ENCODE measurements around the gene SLC24A3. TPM values are rescaled to one million over a fixed set of nuclear protein-coding genes. Genes with fewer than 3 reads are reported as not detected.

Gene SLC24A3
- total and polyA plus RNA-seq, 4 experiments from 2014 or later, result not detected

DNA sequence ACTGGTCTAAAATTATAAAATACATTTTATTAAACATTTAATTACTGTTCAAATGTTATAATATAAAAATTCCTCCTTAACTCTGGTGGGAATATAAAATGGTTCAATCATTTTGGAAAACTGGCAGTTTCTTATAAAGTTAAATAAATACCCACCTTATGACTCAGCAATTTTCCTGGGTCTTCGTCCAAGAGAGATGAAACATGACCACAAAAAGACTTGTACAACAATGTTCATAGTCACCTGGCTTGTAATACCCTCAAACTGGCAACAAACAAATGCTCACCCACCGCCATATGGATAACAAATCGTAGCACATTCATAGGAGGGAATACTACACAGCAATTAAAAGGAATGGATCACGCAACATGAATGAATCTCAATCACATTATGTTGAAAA, 479.7 kb downstream of the SLC24A3 start:
- intact Hi-C loops (cut with micrococcal nuclease), result loop anchor here (5.0 kb wide), 1 partner anchor 1815 kb away; no protein-coding TSS in a partner anchor
- Mint-ChIP-seq H3K9me3 (peaks cover 0 to 1% (median 0%) of the 10 kb centered on the region in 8 donors), H3K27me3 (peaks cover 6 to 16% of the 10 kb centered on the region in 2 donors), H3K4me3 (no peak overlapping the region), H3K27ac (no peak overlapping the region), H3K4me1 (peaks cover 0 to 5% (median 2%) of the 10 kb centered on the region in 4 donors), H3K36me3 (no peaks in the 10 kb centered on the region)
- H3K27me3 ChIP-seq (ENCODE audit: insufficient read depth, low read length), result no peaks in the 10 kb centered on the region
- no peaks in the 10 kb centered on the region for H3K9me3 ChIP-seq (ENCODE audit: control insufficient read depth in 1 of 2, low read length in 2 of 2)
- H3K4me1 ChIP-seq (ENCODE audit: insufficient read depth, low read length), result no peaks in the 10 kb centered on the region
- H3K27ac ChIP-seq (ENCODE audit: low read depth, low read length), result no peak overlapping the region
- DNase-seq, result no peak
- H3K4me3 ChIP-seq (ENCODE audit: low read length in 2 of 2), result no peak overlapping the region
- no peaks in the 10 kb centered on the region for H3K36me3 ChIP-seq (ENCODE audit: insufficient read depth, low read length)
- CTCF ChIA-PET (ENCODE audit: partially characterized antibody), result interaction anchor here (1.0 to 5.8 kb wide), 4 partner anchors 9 to 302 kb away, joined by 5 to 40 read pairs (median 10); no protein-coding TSS in a partner anchor
- POLR2A ChIA-PET (ENCODE audit: partially characterized antibody), result no interaction called here

DNA sequence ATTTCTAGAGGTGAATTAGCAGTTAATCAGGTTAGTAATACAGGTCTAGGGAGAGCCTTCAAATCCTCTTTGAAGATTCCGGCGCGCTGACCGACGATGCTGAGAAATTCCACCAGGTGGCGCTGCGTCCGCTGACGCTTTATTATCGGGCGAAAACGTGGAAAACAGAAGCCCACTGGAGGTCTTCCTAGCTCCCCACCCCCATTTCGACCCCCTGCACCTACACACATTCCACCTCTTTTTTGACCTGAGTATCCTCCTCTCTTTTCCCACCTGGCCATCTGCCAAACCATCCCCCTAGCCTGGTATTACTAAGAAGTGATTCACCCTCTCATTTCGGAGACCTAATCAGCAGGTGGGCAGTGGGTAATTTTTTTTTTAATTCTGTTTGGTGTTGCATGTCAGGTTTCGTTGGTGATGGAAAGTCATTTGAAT, 480.3 kb downstream of the SLC24A3 start:
- intact Hi-C loops (cut with micrococcal nuclease), result loop anchor here (5.0 kb wide), 1 partner anchor 1815 kb away; no protein-coding TSS in a partner anchor
- peaks cover 0 to 2% (median 0%) of the 10 kb centered on the region in 8 donors for H3K9me3 Mint-ChIP-seq
- DNase-seq, result peak in 4 of 5 donors; percentile 10 to 15 (median 12)
- Histone ChIP-seq H3K27me3 (ENCODE audit: insufficient read depth, low read length) (no peaks in the 10 kb centered on the region), H3K27ac (ENCODE audit: low read depth, low read length) (no peak overlapping the region), H3K4me1 (ENCODE audit: insufficient read depth, low read length) (no peaks in the 10 kb centered on the region), H3K4me3 (ENCODE audit: low read length in 2 of 2) (no peak overlapping the region), H3K36me3 (ENCODE audit: insufficient read depth, low read length) (no peaks in the 10 kb centered on the region), H3K9me3 (ENCODE audit: control insufficient read depth in 1 of 2, low read length in 2 of 2) (no peaks in the 10 kb centered on the region)
- H3K4me1 Mint-ChIP-seq, result peaks cover 0 to 5% (median 2%) of the 10 kb centered on the region in 4 donors
- H3K27ac Mint-ChIP-seq, result no peak overlapping the region
- ChIA-PET POLR2A (ENCODE audit: partially characterized antibody) (no interaction called here), CTCF (ENCODE audit: partially characterized antibody) (interaction anchor here (0.7 to 5.8 kb wide), 8 partner anchors 9 to 1279 kb away, joined by 3 to 40 read pairs (median 5); no protein-coding TSS in a partner anchor)
- H3K4me3 Mint-ChIP-seq, result peak overlapping the region in 1 of 8 donors; percentile 15
- H3K36me3 Mint-ChIP-seq, result no peaks in the 10 kb centered on the region
- H3K27me3 Mint-ChIP-seq, result peaks cover 6 to 18% of the 10 kb centered on the region in 2 donors

DNA sequence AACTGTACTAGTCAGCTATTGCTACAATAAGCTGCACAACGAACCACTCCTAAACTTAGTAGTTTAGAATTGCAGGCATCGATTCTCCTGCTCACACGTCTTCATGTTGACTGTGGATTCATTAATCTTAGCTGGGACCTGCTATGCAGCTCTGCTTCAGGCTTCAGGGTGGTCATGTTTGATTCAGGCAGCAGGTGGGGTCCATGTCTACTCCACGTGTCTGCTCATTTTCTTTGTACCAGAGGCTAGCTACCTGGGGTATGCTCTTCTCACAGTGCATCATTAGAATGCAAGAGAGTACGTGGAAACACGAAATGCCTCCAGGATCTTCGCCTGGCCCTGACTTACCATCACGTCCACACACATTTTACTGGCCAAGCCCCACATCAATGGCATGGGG, 481.1 kb downstream of the SLC24A3 start:
- CTCF ChIA-PET (ENCODE audit: partially characterized antibody), result interaction anchor here (0.7 to 5.8 kb wide), 10 partner anchors 8 to 1279 kb away, joined by 3 to 40 read pairs (median 4); no protein-coding TSS in a partner anchor
- no peaks in the 10 kb centered on the region for H3K36me3 Mint-ChIP-seq
- Histone ChIP-seq H3K9me3 (ENCODE audit: control insufficient read depth in 1 of 2, low read length in 2 of 2) (no peaks in the 10 kb centered on the region), H3K27ac (ENCODE audit: low read depth, low read length) (no peak overlapping the region), H3K27me3 (ENCODE audit: insufficient read depth, low read length) (no peaks in the 10 kb centered on the region), H3K4me1 (ENCODE audit: insufficient read depth, low read length) (no peaks in the 10 kb centered on the region), H3K36me3 (ENCODE audit: insufficient read depth, low read length) (no peaks in the 10 kb centered on the region), H3K4me3 (ENCODE audit: low read length in 2 of 2) (no peak overlapping the region)
- no peak for DNase-seq
- POLR2A ChIA-PET (ENCODE audit: partially characterized antibody), result no interaction called here
- no peak overlapping the region for H3K27ac Mint-ChIP-seq
- peaks cover 0 to 5% (median 0%) of the 10 kb centered on the region in 8 donors for H3K9me3 Mint-ChIP-seq
- intact Hi-C loops (cut with micrococcal nuclease), result loop anchor here (5.0 kb wide), 1 partner anchor 1814 kb away; no protein-coding TSS in a partner anchor
- H3K4me3 Mint-ChIP-seq, result no peak overlapping the region
- H3K4me1 Mint-ChIP-seq, result peaks cover 0 to 5% (median 2%) of the 10 kb centered on the region in 4 donors
- peaks cover 6 to 18% of the 10 kb centered on the region in 2 donors for H3K27me3 Mint-ChIP-seq

DNA sequence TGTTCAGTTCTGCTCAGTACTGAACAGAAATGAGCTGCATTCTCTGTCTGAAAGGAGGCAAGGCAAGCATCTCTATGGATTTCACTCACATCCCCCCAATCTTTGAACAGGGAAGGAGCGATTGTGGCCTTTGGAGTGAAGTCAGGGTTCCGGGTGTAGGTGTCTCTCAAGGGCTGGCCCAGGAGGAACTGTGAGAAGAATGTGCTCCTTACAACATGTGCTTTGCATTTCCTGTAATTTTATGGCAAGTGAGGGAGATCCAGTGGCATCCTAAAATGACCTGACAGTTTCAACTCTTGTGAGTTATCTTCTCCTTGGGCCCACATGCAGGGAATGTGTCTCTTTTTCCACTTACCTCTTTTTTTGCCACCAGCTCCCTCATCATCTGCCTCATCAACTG, 482.6 kb downstream of the SLC24A3 start:
- Histone ChIP-seq H3K9me3 (ENCODE audit: control insufficient read depth in 1 of 2, low read length in 2 of 2) (no peaks in the 10 kb centered on the region), H3K36me3 (ENCODE audit: insufficient read depth, low read length) (no peaks in the 10 kb centered on the region), H3K27me3 (ENCODE audit: insufficient read depth, low read length) (no peaks in the 10 kb centered on the region), H3K4me1 (ENCODE audit: insufficient read depth, low read length) (no peaks in the 10 kb centered on the region), H3K4me3 (ENCODE audit: low read length in 2 of 2) (no peak overlapping the region), H3K27ac (ENCODE audit: low read depth, low read length) (no peak overlapping the region)
- POLR2A ChIA-PET (ENCODE audit: partially characterized antibody), result no interaction called here
- CTCF ChIA-PET (ENCODE audit: partially characterized antibody), result interaction anchor here (1.4 to 5.8 kb wide), 5 partner anchors 9 to 299 kb away, joined by 3 to 40 read pairs (median 10); no protein-coding TSS in a partner anchor
- Mint-ChIP-seq H3K9me3 (peaks cover 0 to 5% (median 0%) of the 10 kb centered on the region in 8 donors), H3K36me3 (no peaks in the 10 kb centered on the region), H3K27ac (no peak overlapping the region), H3K4me1 (peaks cover 0 to 5% (median 2%) of the 10 kb centered on the region in 4 donors), H3K4me3 (no peak overlapping the region), H3K27me3 (peaks cover 6 to 18% of the 10 kb centered on the region in 2 donors)
- no peak for DNase-seq
- intact Hi-C loops (cut with micrococcal nuclease), result no loop called here

DNA sequence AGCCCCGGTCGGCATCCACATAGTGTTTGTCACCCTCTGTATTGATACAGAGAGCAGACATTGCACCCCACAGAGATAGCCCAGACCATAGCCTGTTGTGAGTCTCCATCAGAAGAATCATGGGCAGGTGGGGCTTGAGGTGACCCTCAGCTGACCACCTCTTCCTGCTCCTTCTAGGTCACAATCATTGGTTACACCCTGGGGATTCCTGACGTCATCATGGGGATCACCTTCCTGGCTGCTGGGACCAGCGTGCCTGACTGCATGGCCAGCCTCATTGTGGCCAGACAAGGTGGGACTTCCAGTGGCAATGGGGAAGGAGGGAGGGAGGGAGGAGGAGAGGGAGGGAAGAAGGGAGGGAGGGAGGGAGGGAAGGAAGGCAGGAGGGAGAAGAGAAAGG, 484.2 kb downstream of the SLC24A3 start:
- H3K9me3 ChIP-seq (ENCODE audit: control insufficient read depth in 1 of 2, low read length in 2 of 2), result no peaks in the 10 kb centered on the region
- Mint-ChIP-seq H3K9me3 (peaks cover 0 to 7% (median 0%) of the 10 kb centered on the region in 8 donors), H3K27me3 (peaks cover 4 to 8% of the 10 kb centered on the region in 2 donors), H3K4me1 (peaks cover 0 to 5% (median 2%) of the 10 kb centered on the region in 4 donors), H3K27ac (no peak overlapping the region), H3K4me3 (no peak overlapping the region), H3K36me3 (no peaks in the 10 kb centered on the region)
- POLR2A ChIA-PET (ENCODE audit: partially characterized antibody), result no interaction called here
- intact Hi-C loops (cut with micrococcal nuclease), result no loop called here
- CTCF ChIA-PET (ENCODE audit: partially characterized antibody), result interaction anchor here (5.8 kb wide), 1 partner anchor 11 kb away, joined by 40 read pairs; no protein-coding TSS in a partner anchor
- DNase-seq, result no peak
- H3K4me3 ChIP-seq (ENCODE audit: low read length in 2 of 2), result no peak overlapping the region
- no peaks in the 10 kb centered on the region for H3K27me3 ChIP-seq (ENCODE audit: insufficient read depth, low read length)
- no peak overlapping the region for H3K27ac ChIP-seq (ENCODE audit: low read depth, low read length)
- H3K4me1 ChIP-seq (ENCODE audit: insufficient read depth, low read length), result no peaks in the 10 kb centered on the region
- H3K36me3 ChIP-seq (ENCODE audit: insufficient read depth, low read length), result no peaks in the 10 kb centered on the region

DNA sequence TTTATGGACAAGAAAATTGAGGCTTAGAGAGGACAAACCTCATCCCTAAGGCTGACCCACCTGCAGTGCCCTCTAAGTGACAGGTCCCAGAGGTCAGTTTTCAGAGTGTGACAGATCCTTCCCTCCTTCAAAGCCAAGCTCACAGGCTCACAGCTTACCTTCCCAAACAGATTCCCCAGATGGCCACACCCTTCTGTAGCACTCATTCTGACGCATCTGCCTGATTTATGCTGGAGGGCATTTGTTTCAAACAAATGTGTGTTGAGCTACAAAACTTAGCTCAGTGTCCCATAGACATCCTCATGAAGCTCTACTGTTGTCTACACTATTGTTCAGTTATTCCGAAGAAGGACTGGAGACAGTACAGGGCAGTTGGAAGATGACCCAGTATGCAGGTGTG, 485.0 kb downstream of the SLC24A3 start:
- peaks cover 6 to 8% of the 10 kb centered on the region in 2 donors for H3K27me3 Mint-ChIP-seq
- H3K4me3 Mint-ChIP-seq, result no peak overlapping the region
- Histone ChIP-seq H3K4me3 (ENCODE audit: low read length in 2 of 2) (no peak overlapping the region), H3K36me3 (ENCODE audit: insufficient read depth, low read length) (no peaks in the 10 kb centered on the region), H3K9me3 (ENCODE audit: control insufficient read depth in 1 of 2, low read length in 2 of 2) (no peaks in the 10 kb centered on the region), H3K27ac (ENCODE audit: low read depth, low read length) (no peak overlapping the region), H3K27me3 (ENCODE audit: insufficient read depth, low read length) (no peaks in the 10 kb centered on the region), H3K4me1 (ENCODE audit: insufficient read depth, low read length) (no peaks in the 10 kb centered on the region)
- no peaks in the 10 kb centered on the region for H3K36me3 Mint-ChIP-seq
- no peak for DNase-seq
- peaks cover 0 to 14% (median 4%) of the 10 kb centered on the region in 8 donors for H3K9me3 Mint-ChIP-seq
- H3K27ac Mint-ChIP-seq, result no peak overlapping the region
- ChIA-PET POLR2A (ENCODE audit: partially characterized antibody) (no interaction called here), CTCF (ENCODE audit: partially characterized antibody) (interaction anchor here (1.0 to 5.8 kb wide), 2 partner anchors 8 to 10 kb away, joined by 3 to 40 read pairs; no protein-coding TSS in a partner anchor)
- intact Hi-C loops (cut with micrococcal nuclease), result no loop called here
- H3K4me1 Mint-ChIP-seq, result peaks cover 0 to 5% (median 1%) of the 10 kb centered on the region in 4 donors

DNA sequence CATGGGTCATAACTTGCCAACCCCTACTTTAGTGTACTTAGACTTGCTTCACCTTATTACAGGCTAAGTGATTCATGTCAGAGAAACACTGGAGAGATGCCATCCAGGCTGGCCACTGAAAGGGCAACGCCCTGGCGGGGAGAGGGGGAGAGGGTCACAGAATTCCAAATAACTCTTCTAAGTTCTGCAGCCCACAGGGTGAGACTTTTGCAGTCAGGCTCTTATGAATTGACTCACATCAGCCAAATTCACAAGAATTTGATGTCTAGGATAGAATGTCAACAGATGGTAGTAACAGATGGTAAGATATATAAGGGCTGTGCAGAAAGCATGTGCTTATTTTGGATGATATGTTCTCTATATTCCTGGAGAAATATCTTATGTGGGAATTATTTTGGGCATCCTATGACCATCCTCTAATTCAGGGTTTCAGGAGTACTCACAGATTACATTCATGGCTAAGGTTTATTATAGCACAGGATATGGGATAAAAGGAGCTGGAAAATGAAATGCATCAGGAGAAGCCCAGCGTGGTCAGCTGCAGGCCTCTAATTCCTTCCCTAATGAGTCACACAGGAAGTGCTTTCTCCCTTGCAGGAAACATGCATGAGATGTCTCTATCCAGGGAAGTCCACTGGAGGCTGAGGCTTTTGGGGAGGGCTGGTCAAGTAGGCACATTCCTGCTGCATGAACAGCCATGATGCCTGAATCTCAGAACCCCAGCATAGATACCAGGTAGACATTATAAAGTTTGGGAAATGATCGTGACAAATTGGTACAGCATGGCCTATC, 486.9 kb downstream of the SLC24A3 start:
- Histone ChIP-seq H3K36me3 (ENCODE audit: insufficient read depth, low read length) (no peaks in the 10 kb centered on the region), H3K9me3 (ENCODE audit: control insufficient read depth in 1 of 2, low read length in 2 of 2) (no peaks in the 10 kb centered on the region), H3K27ac (ENCODE audit: low read depth, low read length) (no peak overlapping the region), H3K4me1 (ENCODE audit: insufficient read depth, low read length) (no peaks in the 10 kb centered on the region), H3K27me3 (ENCODE audit: insufficient read depth, low read length) (no peaks in the 10 kb centered on the region), H3K4me3 (ENCODE audit: low read length in 2 of 2) (no peak overlapping the region)
- intact Hi-C loops (cut with micrococcal nuclease), result no loop called here
- CTCF ChIA-PET (ENCODE audit: partially characterized antibody), result interaction anchor here (1.7 kb wide), 1 partner anchor 9 kb away, joined by 5 read pairs; no protein-coding TSS in a partner anchor
- Mint-ChIP-seq H3K27ac (no peak overlapping the region), H3K4me3 (no peak overlapping the region), H3K27me3 (peaks cover 2 to 6% of the 10 kb centered on the region in 2 donors), H3K9me3 (peaks cover 0 to 14% (median 6%) of the 10 kb centered on the region in 8 donors), H3K4me1 (no peaks in the 10 kb centered on the region), H3K36me3 (no peaks in the 10 kb centered on the region)
- POLR2A ChIA-PET (ENCODE audit: partially characterized antibody), result no interaction called here
- DNase-seq, result no peak

All from CD4-positive, alpha-beta memory T cell (primary cell).